Endometrial microvascular endothelial cells (primary cell): ENCODE data around the gene CEMIP. TPM values are rescaled to one million over a fixed set of nuclear protein-coding genes. Genes with fewer than 3 reads are reported as not detected.

Source experiments
- in situ Hi-C: cut with HindIII; loops from 2 replicates; pipeline ENCODE4 v1.10.0; 2017; ENCODE audit warnings: low sequenced_read_pairs, low pct_unique_long_range_greater_than_20kb; ENCODE audit errors: inconsistent ontology term
- total RNA-seq: library from RNA; depleted of rRNA; stranded (reverse); fragments of >200 nt; gene quantifications from one replicate; pipeline ENCODE4 v1.2.3, GENCODE V29; 2015; ENCODE audit errors: inconsistent ontology term

Gene CEMIP
- total RNA-seq, 1 donor from 2014 or later = 1.4 TPM

- in situ Hi-C loops = no loop called here
Measured at GRCh38 chr15:80837006-80837405, 57.8 kb downstream of the CEMIP start.

GRCh38 chr15:80838012-80838411, 58.8 kb downstream of the CEMIP start:
- in situ Hi-C loops = no loop called here

- in situ Hi-C loops = no loop called here
Measured at GRCh38 chr15:80838666-80839065, 59.5 kb downstream of the CEMIP start.

- in situ Hi-C loops = no loop called here
Measured at GRCh38 chr15:80839764-80840130, 60.6 kb downstream of the CEMIP start.

- in situ Hi-C loops = no loop called here
Measured at GRCh38 chr15:80840182-80841130, 61.3 kb downstream of the CEMIP start.

- in situ Hi-C loops = no loop called here
Measured at GRCh38 chr15:80841541-80841940, 62.4 kb downstream of the CEMIP start.

- in situ Hi-C loops = no loop called here
Measured at GRCh38 chr15:80844011-80844732, 65.0 kb downstream of the CEMIP start.

GRCh38 chr15:80846031-80846815, 67.1 kb downstream of the CEMIP start:
- in situ Hi-C loops = no loop called here

- in situ Hi-C loops = no loop called here
Measured at GRCh38 chr15:80849308-80849707, 70.1 kb downstream of the CEMIP start.

GRCh38 chr15:80850941-80851451, 71.8 kb downstream of the CEMIP start:
- in situ Hi-C loops = no loop called here

GRCh38 chr15:80852676-80853075, 73.5 kb downstream of the CEMIP start:
- in situ Hi-C loops = no loop called here

GRCh38 chr15:80854104-80854503, 74.9 kb downstream of the CEMIP start:
- in situ Hi-C loops = no loop called here

- in situ Hi-C loops = no loop called here
Measured at GRCh38 chr15:80855206-80855605, 76.0 kb downstream of the CEMIP start.

- in situ Hi-C loops = no loop called here
Measured at GRCh38 chr15:80856400-80856799, 77.2 kb downstream of the CEMIP start.

- in situ Hi-C loops = no loop called here
Measured at GRCh38 chr15:80856809-80857377, 77.7 kb downstream of the CEMIP start.

GRCh38 chr15:80861731-80862170, 82.6 kb downstream of the CEMIP start:
- in situ Hi-C loops = no loop called here

- in situ Hi-C loops = no loop called here
Measured at GRCh38 chr15:80864666-80865065, 85.5 kb downstream of the CEMIP start.

GRCh38 chr15:80866936-80867335, 87.8 kb downstream of the CEMIP start:
- in situ Hi-C loops = no loop called here

- in situ Hi-C loops = no loop called here
Measured at GRCh38 chr15:80870366-80870765, 91.2 kb downstream of the CEMIP start.
